Measurements from ENCODE around the gene HMGCLL1.
A peak's percentile ranks its signal among the peaks of the same experiment; 100 is the strongest.

GRCh38 chr6:55617272-55617671 lies 38.3 kb upstream of the HMGCLL1 start:
- TF ChIP-seq CTCF (IDR thresholded peaks at IDR 0.05) (peak in 2 of 3 experiments; percentile 18 to 26), POLR2A (IDR thresholded peaks at IDR 0.05) (no peak)
